GM19035 (cell line): Measurements from ENCODE around the gene CSF2.

Experiments
- ATAC-seq: cut with Tn5 transposase; IDR thresholded peaks from one replicate; pipeline ENCODE4 v1.9.1; 2021; ENCODE audit not compliant: unreplicated experiment

CSF2 gene

DNA sequence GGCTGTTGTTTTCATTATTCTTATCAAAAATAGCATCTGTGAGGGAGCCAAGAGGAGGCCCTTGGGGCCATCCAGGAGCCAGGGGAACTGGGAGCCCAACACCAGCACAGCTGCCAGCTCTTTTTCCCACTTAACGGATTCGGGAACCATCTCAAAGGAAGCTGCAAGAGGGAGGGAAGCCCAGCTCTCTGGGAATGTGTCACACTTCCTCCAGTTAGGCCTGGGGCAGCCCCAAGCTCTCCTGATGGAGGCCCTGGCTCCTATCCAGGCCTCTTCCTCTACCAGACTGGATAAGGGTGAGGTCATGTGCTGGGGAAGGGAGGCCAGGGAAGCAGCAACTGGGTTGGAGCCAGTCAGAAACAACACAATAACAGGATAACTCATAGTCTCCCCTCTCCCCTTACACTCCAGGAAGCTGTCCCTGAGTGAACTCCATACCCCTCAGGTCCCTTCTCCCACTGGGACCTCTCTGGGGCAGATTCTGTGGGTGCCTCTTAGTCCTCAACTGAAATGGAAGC, 12.7 kb downstream of the CSF2 start:
- no peak for ATAC-seq

- ATAC-seq: no peak
Measured at GRCh38 chr5:132087176-132087575, 13.6 kb downstream of the CSF2 start.

- ATAC-seq: no peak
Measured at GRCh38 chr5:132087661-132088060, 14.1 kb downstream of the CSF2 start.

DNA sequence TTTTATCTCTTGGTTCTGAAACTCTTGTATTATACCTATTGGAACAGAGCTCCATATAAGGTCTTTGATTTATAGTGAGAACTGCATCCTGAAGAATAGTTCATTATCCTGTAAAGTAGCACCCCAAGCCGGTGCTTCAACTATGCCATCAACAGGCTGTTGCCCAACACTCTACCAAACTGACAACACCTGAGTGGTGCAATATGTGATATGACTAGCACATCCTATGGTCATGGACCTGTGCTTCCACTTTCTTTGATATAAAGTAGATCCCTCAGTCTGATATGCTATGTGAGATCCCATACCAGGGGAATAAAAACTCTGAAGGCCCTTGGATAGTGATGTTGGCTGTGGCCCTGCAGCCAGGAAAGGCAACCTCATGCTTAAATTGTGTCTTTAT, 15.8 kb downstream of the CSF2 start:
- ATAC-seq: no peak

DNA sequence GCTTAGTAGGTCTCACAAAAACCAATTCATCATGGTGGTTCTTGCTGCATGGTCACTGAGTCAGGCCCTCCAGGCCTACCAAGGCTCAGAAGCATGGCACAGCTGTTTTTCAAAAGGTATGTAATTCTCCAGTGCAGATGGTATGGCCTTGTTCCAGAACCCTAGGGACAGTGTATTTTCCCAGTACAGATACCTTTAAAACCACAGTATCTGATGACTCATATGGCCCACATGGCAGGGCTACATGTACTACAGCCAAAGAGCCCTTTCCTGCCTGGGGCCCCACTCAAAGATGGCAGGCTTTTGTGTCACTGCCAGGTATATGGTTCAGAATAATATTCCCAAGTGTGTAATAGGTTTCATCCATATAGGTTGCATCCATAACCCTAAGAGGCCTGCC, 16.5 kb downstream of the CSF2 start:
- ATAC-seq: no peak

DNA sequence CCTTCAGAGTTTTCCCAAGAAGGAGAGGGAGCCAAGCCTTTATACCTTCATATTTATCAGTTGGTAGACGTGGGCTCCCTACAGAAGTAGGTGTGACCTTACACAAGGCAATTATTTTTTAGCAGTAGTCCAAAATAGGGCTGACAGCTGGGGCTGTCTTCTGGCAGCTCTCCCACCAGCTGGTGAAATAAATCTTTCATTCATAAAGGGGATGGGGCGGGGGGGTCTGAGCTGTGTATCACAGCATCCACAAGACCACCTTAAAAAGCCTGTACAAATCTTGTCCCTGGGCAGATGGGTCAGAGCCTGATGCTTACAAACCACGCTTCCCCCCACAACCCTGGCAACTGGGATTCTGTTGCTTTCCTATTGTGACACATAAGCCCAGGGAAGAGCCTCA, 19.7 kb downstream of the CSF2 start:
- ATAC-seq: no peak

- ATAC-seq: no peak
Measured at GRCh38 chr5:132094393-132095076, 20.9 kb downstream of the CSF2 start.

DNA sequence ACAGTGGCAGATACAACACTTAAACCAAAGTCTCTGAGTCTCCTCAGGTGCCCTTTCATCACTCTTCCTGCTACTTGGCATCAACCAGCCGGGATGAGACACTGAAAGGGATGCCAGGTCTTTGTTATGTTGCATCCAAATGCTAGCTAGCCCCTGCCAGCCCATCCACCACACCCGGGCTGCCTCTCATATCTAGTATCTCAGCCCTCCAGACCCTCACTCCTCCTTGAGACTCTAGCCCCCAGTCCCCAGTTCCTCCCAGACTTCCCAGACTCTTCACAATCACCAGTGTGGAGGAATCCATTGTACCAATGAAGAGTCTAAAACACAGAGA, 21.5 kb downstream of the CSF2 start:
- no peak for ATAC-seq

GRCh38 chr5:132095424-132095972, 21.9 kb downstream of the CSF2 start:
- no peak for ATAC-seq

DNA sequence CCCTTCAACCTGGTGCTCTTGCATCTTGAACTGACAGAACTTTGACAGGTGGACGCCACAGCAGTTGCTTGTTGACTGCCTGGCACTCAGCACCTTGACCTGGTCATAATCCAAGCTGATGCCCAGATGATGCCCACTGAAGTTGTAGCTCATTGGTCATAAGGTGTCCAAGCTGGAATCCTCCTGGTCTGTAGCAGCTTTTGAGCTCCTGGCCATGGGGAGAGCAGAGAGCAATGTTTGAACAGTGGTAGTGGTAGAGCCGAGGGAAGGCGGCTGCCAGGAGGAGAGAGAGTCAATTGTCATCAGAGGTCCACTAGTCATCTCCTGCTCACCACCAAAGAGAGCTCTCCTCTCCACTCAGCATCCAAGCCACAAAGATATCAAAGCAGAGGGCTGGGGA, 23.3 kb downstream of the CSF2 start:
- no peak for ATAC-seq

DNA sequence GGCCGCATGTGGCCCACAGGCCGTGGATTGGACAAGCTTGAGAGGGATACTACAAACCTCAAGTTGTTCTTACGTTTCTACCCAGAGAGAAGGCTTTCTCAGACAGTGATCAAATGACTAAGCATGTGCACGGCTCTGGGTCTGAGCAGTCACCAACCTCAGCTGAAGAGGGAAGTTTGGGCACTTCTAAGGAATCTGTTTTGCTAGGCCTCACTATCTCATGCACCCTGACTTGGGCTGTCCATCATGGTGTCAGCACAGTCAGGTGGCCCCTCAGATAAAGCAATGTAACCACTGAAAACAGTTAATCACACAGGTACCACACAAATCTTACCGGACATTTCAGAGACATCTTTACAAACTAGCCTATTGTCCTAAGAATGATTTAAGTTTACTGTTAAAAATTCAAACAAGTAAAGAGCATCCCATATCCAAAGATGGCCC, 24.6 kb downstream of the CSF2 start:
- no peak for ATAC-seq

GRCh38 chr5:132098621-132099020, 25.0 kb downstream of the CSF2 start:
- no peak for ATAC-seq

- peak; percentile 35 for ATAC-seq
Measured at GRCh38 chr5:132099076-132099748, 25.6 kb downstream of the CSF2 start.

DNA sequence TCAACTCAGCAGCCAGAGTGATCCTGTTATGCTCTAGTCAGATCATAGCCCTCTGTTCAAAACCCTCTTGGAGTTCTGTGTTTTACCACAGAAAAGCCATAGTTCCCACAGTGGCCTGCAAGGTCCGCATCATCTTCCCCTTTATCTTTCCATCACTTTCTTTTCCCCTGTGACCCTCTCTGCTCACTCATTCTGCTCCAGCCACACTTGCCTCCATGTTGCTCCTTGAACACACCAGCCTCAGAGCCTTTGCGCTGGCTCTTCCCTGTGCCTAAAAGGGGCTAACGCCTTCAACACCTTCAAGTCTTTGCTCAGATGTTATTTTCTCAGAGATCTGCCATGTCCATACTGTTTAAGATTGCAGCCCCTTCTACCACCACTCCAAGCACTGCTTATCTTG, 26.3 kb downstream of the CSF2 start:
- no peak for ATAC-seq

DNA sequence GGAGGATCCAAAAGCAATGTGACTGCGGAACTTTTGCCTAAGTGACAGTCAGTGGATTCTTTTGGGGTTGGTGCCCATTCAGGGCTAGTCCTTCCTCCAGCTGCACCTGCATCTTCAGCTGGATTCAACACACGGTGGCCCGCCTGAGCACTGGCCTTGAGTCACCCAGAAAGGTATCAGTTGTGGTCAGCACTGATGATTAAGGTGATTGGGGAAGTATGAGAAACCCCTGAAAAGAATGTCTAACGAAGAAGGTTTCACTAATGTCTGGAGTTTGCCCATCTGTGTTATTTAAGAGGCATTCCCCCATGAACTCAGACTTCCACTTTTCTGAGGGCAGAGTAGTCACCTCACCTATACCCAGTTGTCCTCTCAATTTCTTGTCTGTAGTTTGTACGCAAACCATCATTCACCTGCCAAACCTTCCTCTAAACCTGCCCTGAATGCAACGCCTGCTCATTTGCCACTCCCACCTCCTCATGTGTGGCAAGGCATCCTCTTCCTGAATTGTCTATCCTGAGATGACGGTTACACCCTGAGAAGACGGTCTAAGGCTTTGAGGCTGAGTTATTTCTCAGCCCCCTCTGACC, 27.2 kb downstream of the CSF2 start:
- no peak for ATAC-seq

GRCh38 chr5:132101385-132101880, 27.8 kb downstream of the CSF2 start:
- no peak for ATAC-seq

DNA sequence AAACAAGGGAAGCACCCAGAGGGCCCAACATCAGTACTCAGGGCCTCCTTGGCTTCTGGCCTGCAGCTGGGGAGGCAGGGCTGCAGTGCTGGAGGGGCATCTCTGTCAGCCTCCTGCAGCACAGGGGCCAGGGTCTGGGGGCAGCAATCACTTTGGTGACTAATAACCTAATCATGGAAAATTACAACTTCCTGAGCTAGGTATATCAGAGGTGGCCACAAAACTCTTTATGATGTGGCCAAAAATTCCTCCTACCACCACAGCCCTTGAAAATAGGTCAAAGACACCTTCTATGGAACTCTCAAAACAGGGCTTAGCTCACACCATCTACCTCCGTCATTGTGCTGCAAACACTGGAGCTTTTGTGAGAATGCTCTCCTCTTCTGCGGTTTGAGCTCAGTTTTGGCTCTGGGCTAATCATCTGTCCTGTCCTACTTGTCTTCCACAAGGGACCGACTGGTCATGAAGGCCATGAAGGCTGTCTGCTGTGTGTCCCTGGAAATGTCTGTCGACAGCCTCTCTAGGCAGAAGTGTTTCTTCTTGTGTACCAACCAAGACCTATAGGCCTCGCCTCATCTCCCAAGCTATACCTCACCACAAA, 28.6 kb downstream of the CSF2 start:
- ATAC-seq: no peak

GRCh38 chr5:132102944-132103331, 29.3 kb downstream of the CSF2 start:
- no peak for ATAC-seq

GRCh38 chr5:132103332-132103951, 29.9 kb downstream of the CSF2 start:
- ATAC-seq: peak; percentile 73

DNA sequence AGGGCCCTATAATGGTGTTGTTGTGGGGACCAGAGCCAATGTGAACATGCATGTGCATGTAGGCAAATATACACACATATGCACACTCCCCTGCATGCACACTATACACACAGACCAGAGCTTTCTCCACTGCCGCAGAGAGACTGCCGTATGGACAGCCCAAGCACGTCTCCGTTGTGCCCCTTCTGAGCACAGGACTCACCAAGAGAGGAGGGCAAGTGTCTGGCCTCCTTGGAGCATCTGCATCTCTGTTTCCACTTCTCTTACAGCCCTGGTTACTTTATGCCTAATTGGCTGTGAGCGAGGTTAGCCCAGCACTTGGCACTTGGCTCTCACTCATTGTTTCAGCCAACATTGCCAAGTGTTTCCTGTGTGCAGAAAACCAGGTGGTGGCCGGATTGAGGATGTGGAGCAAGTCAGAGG, 30.4 kb downstream of the CSF2 start:
- ATAC-seq: peak; percentile 18

DNA sequence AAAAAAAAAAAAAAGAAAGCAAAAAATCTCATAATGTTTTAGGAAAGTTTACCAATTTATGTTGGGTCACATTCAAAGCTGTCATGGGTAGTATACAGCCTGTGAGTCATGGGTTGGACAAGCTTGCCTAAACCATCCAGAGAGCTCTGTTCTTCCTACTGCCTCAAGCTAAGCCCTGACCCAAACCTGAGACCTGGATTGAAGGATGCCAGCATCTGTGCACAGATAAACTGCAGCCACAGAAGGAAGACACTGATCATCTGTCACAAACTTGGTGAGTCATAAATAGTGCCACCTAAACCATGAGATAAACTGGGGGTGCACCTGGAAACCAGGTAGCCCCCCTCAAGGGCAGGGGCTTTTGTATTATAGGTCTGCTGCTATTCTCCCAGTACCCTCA, 31.0 kb downstream of the CSF2 start:
- ATAC-seq: no peak
